8988T (cell line): ENCODE measurements around the gene CCNK.
A peak's percentile ranks its signal among the peaks of the same experiment; 100 is the strongest.

Experiments used
- DNase-seq: peaks from one replicate; pipeline ENCODE4 v3.0.0; 2011

Gene CCNK

GRCh38 chr14:99521176-99522024, 40.2 kb downstream of the CCNK start:
- no peak for DNase-seq

- DNase-seq = no peak
These were observed 40.8 kb downstream of the CCNK start for GRCh38 chr14:99522025-99522401.

- DNase-seq = no peak
These were observed 41.3 kb downstream of the CCNK start for GRCh38 chr14:99522457-99522891.

- no peak for DNase-seq
These were observed 41.9 kb downstream of the CCNK start for GRCh38 chr14:99522934-99523703.

- no peak for DNase-seq
These were observed 42.5 kb downstream of the CCNK start for GRCh38 chr14:99523704-99524055.

GRCh38 chr14:99524091-99524661, 43.0 kb downstream of the CCNK start:
- DNase-seq = no peak

- DNase-seq = peak; percentile 76
These were observed 43.8 kb downstream of the CCNK start for GRCh38 chr14:99524804-99525698.

GRCh38 chr14:99525699-99526080, 44.5 kb downstream of the CCNK start:
- no peak for DNase-seq

GRCh38 chr14:99527026-99527425, 45.8 kb downstream of the CCNK start:
- no peak for DNase-seq

- no peak for DNase-seq
These were observed 46.3 kb downstream of the CCNK start for GRCh38 chr14:99527427-99528076.

- DNase-seq = no peak
These were observed 48.7 kb downstream of the CCNK start for GRCh38 chr14:99529899-99530298.

GRCh38 chr14:99530407-99531155, 49.4 kb downstream of the CCNK start:
- DNase-seq = no peak

- no peak for DNase-seq
These were observed 50.3 kb downstream of the CCNK start for GRCh38 chr14:99531251-99532096.

GRCh38 chr14:99532310-99532709, 51.1 kb downstream of the CCNK start:
- no peak for DNase-seq

GRCh38 chr14:99534333-99534732, 53.1 kb downstream of the CCNK start:
- no peak for DNase-seq

GRCh38 chr14:99534863-99535262, 53.7 kb downstream of the CCNK start:
- no peak for DNase-seq

- DNase-seq = no peak
These were observed 54.2 kb downstream of the CCNK start for GRCh38 chr14:99535448-99535847.

GRCh38 chr14:99535908-99536778, 54.9 kb downstream of the CCNK start:
- DNase-seq = no peak

- DNase-seq = peak; percentile 79
These were observed 56.2 kb downstream of the CCNK start for GRCh38 chr14:99537399-99537798.

GRCh38 chr14:99538275-99538674, 57.1 kb downstream of the CCNK start:
- no peak for DNase-seq
